Upper lobe of left lung (tissue), 6 donors: ENCODE measurements around the gene S1PR3. TPM values are rescaled to one million over a fixed set of nuclear protein-coding genes. Genes with fewer than 3 reads are reported as not detected.

Experiments used
- ATAC-seq, 2 donors: fragments of 200-7000 bp; cut with Tn5 transposase; one replicate each; pipeline ENCODE4 v1.9.1; 2022; ENCODE audit warnings: mild to moderate bottlenecking in 2 of 2, moderate library complexity in 2 of 2; ENCODE audit not compliant: low FRiP score in 2 of 2
- DNase-seq, 2 donors: peaks; one replicate each; pipeline ENCODE4 v3.0.0-alpha.2; 2019 to 2020
- H3K27ac ChIP-seq, 4 donors: fragments of 200-600 bp; sonication (generic); one replicate each; pipeline ENCODE4 v1.5.1; 2016 to 2019
- H3K27me3 ChIP-seq, 4 donors: fragments of 200-600 bp; sonication (generic); one replicate each; pipeline ENCODE4 v1.5.1; 2017 to 2019
- H3K36me3 ChIP-seq, 4 donors: fragments of 200-600 bp; sonication (generic); one replicate each; pipeline ENCODE4 v1.5.1; 2016 to 2019
- H3K4me1 ChIP-seq, 4 donors: fragments of 200-600 bp; sonication (generic); one replicate each; pipeline ENCODE4 v1.5.1; 2018 to 2019
- H3K4me3 ChIP-seq, 4 donors: fragments of 200-600 bp; sonication (generic); one replicate each; pipeline ENCODE4 v1.5.1; 2017 to 2019; ENCODE audit warnings: mild to moderate bottlenecking in 2 of 4, moderate library complexity in 1 of 4
- H3K9me3 ChIP-seq, 4 donors: fragments of 200-600 bp; sonication (generic); one replicate each; pipeline ENCODE4 v1.5.1; 2018 to 2019
- EP300 ChIP-seq, 4 donors: sonication (generic); formaldehyde crosslinking; IDR thresholded peaks; one replicate each; pipeline ENCODE4 v1.5.1; 2017; ENCODE audit warnings: antibody characterized with exemption in 4 of 4, control low read depth in 2 of 4
- POLR2A ChIP-seq, 4 donors: fragments of 450-650 bp; IDR thresholded peaks; one replicate each; pipeline ENCODE4 v1.5.1; 2016 to 2017; ENCODE audit warnings: antibody characterized with exemption in 4 of 4, mild to moderate bottlenecking in 2 of 4
- POLR2AphosphoS5 ChIP-seq, 2 donors: sonication (generic); formaldehyde crosslinking; IDR thresholded peaks; one replicate each; pipeline ENCODE4 v1.5.1; 2017; ENCODE audit warnings: antibody characterized with exemption in 2 of 2
- WGBS, 2 donors: methylation state at CpG; one replicate each; pipeline ENCODE4 v1.1.5; 2017 to 2018; 5-methylcytosine and 5-hydroxymethylcytosine counted together
- total RNA-seq, 6 donors: library from RNA; depleted of rRNA in 4 of 6; stranded (reverse); fragments of >200 nt in 4 of 6; gene quantifications; one replicate each; pipeline versions ENCODE4 v1.1.0 to v1.2.1, GENCODE V29; 2016 to 2021
- TF ChIP-seq, protein P1 (sequence below), 6 experiments: fragments of 450-650 bp in 4 of 6; fragments of 200-600 bp in 2 of 6; sonication (generic) in 2 of 6; IDR thresholded peaks; one replicate each; pipeline ENCODE4 v1.5.1; 2016 to 2019; ENCODE audit warnings: antibody characterized with exemption in 6 of 6
- donor health status: DM: no; HTN: no; CAD: no; lungs with moderate emphysema.
- donor health status: DM: no; HTN: yes; CAD: no; lungs with severe emphysema.

The S1PR3 gene
- total RNA-seq, 6 donors from 2014 or later = 3.3 to 13.6 (median 5.4) TPM

DNA sequence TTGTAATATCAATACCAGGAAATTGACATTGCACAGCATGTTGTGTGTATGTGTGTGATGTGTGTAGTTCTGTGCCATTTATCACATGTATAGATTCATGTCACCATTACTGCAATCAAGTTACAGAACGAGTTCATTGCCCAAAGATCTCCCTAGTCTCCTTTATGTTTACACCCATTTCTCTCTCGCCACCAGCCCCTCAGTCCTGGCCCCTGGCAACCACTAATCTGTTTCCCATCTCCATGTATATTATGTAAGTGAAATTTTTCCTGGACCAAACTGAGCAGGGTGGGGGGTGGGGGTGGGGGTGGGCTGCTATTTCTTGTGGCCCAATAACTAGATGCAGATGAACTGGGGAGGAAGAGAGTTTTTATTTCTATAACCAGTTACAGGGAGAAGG, 11.5 kb upstream of the S1PR3 start:
- no peaks in the 10 kb centered on the region for H3K4me1 ChIP-seq
- WGBS, 2 donors = 78 to 83% methylated on average over 2 of the region's 2 CpGs
- DNase-seq (no peak), ATAC-seq (no peak)
- TF ChIP-seq, protein P1, sequence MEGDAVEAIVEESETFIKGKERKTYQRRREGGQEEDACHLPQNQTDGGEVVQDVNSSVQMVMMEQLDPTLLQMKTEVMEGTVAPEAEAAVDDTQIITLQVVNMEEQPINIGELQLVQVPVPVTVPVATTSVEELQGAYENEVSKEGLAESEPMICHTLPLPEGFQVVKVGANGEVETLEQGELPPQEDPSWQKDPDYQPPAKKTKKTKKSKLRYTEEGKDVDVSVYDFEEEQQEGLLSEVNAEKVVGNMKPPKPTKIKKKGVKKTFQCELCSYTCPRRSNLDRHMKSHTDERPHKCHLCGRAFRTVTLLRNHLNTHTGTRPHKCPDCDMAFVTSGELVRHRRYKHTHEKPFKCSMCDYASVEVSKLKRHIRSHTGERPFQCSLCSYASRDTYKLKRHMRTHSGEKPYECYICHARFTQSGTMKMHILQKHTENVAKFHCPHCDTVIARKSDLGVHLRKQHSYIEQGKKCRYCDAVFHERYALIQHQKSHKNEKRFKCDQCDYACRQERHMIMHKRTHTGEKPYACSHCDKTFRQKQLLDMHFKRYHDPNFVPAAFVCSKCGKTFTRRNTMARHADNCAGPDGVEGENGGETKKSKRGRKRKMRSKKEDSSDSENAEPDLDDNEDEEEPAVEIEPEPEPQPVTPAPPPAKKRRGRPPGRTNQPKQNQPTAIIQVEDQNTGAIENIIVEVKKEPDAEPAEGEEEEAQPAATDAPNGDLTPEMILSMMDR (IDR thresholded peaks at IDR 0.05) = no peak
- TF ChIP-seq POLR2AphosphoS5 (IDR thresholded peaks at IDR 0.05) (no peak), EP300 (IDR thresholded peaks at IDR 0.05) (no peak), POLR2A (IDR thresholded peaks at IDR 0.05) (no peak)
- H3K27me3 ChIP-seq = no peaks in the 10 kb centered on the region
- H3K27ac ChIP-seq = no peak overlapping the region
- no peaks in the 10 kb centered on the region for H3K9me3 ChIP-seq
- H3K4me3 ChIP-seq = no peak overlapping the region
- H3K36me3 ChIP-seq = no peaks in the 10 kb centered on the region

DNA sequence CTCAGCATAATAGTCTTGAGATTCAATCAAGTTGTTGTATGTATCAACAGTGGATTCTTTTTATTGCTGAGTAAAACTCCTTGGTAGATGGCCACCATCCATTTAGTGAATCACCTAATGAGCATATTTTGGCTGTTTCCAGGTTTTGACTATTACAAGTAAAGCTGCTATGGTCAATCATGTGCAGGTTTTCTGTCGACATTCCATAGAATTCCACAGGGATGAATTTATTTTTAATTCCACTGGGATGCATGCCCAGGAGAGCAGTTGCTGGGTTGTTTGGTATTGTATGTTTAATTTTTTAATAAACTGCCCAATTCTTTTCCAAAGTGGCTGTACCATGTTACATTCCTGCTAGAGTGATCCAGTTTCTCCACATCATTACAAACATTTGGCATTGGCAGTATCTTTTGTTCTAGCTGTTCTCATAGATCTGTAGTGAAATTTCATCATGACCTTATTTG, 10.5 kb upstream of the S1PR3 start:
- ATAC-seq = peak in 1 of 2 donors; percentile 50
- Histone ChIP-seq H3K9me3 (no peaks in the 10 kb centered on the region), H3K27me3 (no peaks in the 10 kb centered on the region), H3K4me1 (no peaks in the 10 kb centered on the region), H3K4me3 (no peak overlapping the region), H3K36me3 (no peaks in the 10 kb centered on the region), H3K27ac (no peak overlapping the region)
- WGBS, 2 donors = 75 to 88% methylated on average over 1 of the region's 1 CpG
- TF ChIP-seq POLR2AphosphoS5 (IDR thresholded peaks at IDR 0.05) = no peak
- TF ChIP-seq POLR2A (IDR thresholded peaks at IDR 0.05) = no peak
- TF ChIP-seq, protein P1 (IDR thresholded peaks at IDR 0.05) = no peak
- no peak for TF ChIP-seq EP300 (IDR thresholded peaks at IDR 0.05)
- no peak for DNase-seq

DNA sequence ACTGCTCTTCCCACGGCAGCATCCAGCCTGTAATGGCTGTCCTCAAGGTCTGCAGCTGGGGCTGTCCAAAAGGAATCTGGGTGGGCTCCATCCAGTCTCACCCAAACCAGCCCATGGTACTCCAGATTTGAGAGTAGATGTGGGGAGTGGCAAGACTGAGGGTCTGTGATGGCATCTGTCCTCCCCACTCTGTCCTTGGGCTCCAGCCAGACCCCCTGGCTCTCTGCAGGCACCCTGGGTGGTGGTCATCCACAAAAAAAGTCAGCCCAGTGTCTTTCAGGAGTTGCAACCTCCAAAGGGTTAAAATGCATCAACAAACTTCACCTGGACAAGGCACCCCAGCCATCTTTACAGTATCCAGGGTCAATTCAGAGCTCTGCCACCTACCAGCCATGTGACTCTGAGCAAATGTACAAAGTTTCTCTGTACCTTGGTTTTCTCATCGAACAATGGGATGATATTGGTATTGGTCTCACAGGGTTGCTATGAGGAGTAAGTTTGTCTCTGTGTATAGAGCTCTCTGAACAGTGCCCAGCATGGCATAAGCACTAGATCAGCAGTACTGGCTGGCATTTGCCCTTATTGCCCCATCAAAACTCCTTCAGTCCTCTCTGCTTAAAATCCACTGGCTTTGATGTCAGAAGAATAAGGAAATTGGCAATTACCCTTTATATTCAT, 7.3 kb upstream of the S1PR3 start:
- 79 to 89% methylated on average over 2 of the region's 2 CpGs for WGBS, 2 donors
- H3K9me3 ChIP-seq = no peaks in the 10 kb centered on the region
- no peak overlapping the region for H3K4me3 ChIP-seq
- ATAC-seq (no peak), DNase-seq (no peak)
- TF ChIP-seq POLR2A (IDR thresholded peaks at IDR 0.05) (no peak), EP300 (IDR thresholded peaks at IDR 0.05) (no peak), POLR2AphosphoS5 (IDR thresholded peaks at IDR 0.05) (no peak)
- TF ChIP-seq, protein P1 (IDR thresholded peaks at IDR 0.05) = no peak
- no peaks in the 10 kb centered on the region for H3K36me3 ChIP-seq
- no peaks in the 10 kb centered on the region for H3K27me3 ChIP-seq
- H3K27ac ChIP-seq = peak overlapping the region in 1 of 4 donors; percentile 11
- H3K4me1 ChIP-seq = peaks cover 0 to 1% (median 0%) of the 10 kb centered on the region in 4 donors

DNA sequence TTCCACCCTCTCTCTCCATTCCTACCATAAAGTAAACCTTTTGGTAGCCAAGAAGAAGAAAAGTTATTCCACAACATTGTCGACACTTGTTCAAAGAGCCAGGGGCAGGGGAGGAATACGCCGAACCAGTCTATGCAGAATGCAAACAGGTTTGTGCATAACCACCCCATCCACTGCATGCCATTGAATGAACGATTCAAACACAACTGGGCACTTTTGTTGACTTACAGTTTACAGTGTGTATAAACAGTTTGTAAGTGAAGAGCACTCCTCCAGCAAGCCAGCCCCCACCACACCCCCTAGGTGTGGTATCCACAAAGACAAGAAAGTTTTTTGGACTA, 6.8 kb upstream of the S1PR3 start:
- no peak overlapping the region for H3K4me3 ChIP-seq
- WGBS, 2 donors = 67 to 70% methylated on average over 4 of the region's 4 CpGs
- H3K9me3 ChIP-seq = no peaks in the 10 kb centered on the region
- H3K27me3 ChIP-seq = no peaks in the 10 kb centered on the region
- H3K4me1 ChIP-seq = peaks cover 0 to 6% (median 4%) of the 10 kb centered on the region in 4 donors
- ATAC-seq (peak in 1 of 2 donors; percentile 58), DNase-seq (no peak)
- H3K36me3 ChIP-seq = no peaks in the 10 kb centered on the region
- TF ChIP-seq POLR2A (IDR thresholded peaks at IDR 0.05) (no peak), EP300 (IDR thresholded peaks at IDR 0.05) (no peak), POLR2AphosphoS5 (IDR thresholded peaks at IDR 0.05) (no peak)
- TF ChIP-seq, protein P1 (IDR thresholded peaks at IDR 0.05) = no peak
- no peak overlapping the region for H3K27ac ChIP-seq

DNA sequence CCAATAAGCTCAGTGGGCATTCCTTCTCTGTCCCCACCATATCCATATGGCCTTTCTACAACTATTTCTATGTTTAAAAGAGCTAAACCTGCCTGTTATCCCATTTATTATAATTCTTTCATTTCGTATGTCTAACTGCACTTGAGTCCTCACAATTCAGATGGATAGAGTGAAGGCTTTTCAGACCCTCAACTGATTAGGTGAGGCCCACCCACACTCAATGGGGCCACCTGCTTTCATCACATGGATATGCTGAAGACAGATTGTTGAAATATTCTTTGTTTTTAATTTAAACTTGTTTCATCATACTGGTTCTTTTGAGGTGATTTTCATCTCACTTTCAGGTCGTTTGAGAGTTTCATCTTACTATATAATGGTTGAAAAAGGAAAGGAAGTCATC, 5.7 kb upstream of the S1PR3 start:
- no peak overlapping the region for H3K4me3 ChIP-seq
- no peaks in the 10 kb centered on the region for H3K27me3 ChIP-seq
- ATAC-seq (no peak), DNase-seq (no peak)
- H3K36me3 ChIP-seq = no peaks in the 10 kb centered on the region
- no peak overlapping the region for H3K27ac ChIP-seq
- TF ChIP-seq EP300 (IDR thresholded peaks at IDR 0.05) = no peak
- TF ChIP-seq POLR2AphosphoS5 (IDR thresholded peaks at IDR 0.05) = no peak
- TF ChIP-seq POLR2A (IDR thresholded peaks at IDR 0.05) = no peak
- TF ChIP-seq, protein P1 (IDR thresholded peaks at IDR 0.05) = no peak
- H3K9me3 ChIP-seq = no peaks in the 10 kb centered on the region
- WGBS, 2 donors = 76 to 82% methylated on average over 2 of the region's 2 CpGs
- peaks cover 0 to 14% (median 6%) of the 10 kb centered on the region in 4 donors for H3K4me1 ChIP-seq
